ENCODE data around the gene SYNJ1. TPM values are rescaled to one million over a fixed set of nuclear protein-coding genes. Genes with fewer than 3 reads are reported as not detected.

The SYNJ1 gene
- total and polyA plus RNA-seq, 7 donors = 5.9 to 14.8 (median 10.8) TPM

DNA sequence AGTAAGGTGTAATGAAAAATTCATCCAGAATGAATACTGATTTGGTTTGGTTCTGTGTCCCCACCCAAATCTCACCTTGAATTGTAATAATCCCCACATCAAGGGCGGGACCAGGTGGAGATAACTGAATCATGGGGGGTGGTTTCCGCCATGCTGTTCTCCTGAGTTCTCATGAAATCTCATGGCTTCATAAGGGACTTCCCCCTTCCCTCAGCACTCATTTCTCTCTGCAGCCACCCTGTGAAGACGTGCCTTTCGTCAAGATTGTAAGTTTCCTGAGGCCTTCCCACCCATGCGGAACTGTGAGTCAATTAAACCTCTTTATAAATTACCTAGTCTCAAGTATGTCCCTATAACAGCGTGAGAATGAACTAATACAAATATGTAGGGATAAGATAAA lies 5.5 kb upstream of the SYNJ1 start:
- Histone ChIP-seq H3K4me3 (no peak overlapping the region), H3K4me1 (peaks cover 3% of the 10 kb centered on the region), H3K27me3 (ENCODE audit: insufficient read depth in 3 of 3, low read length in 2 of 3) (no peaks in the 10 kb centered on the region), H3K36me3 (ENCODE audit: insufficient read depth in 1 of 2, low read depth in 1 of 2) (peaks cover 0 to 59% of the 10 kb centered on the region in 2 donors), H3K27ac (no peak overlapping the region), H3K9me3 (no peaks in the 10 kb centered on the region)
- intact Hi-C loops (cut with DNase I) = no loop called here
- ATAC-seq (no peak), DNase-seq (no peak)
- 95 to 96% (median 95%) methylated on average over 6 of the region's 6 CpGs for WGBS, 3 donors
- TF ChIP-seq, protein P1, sequence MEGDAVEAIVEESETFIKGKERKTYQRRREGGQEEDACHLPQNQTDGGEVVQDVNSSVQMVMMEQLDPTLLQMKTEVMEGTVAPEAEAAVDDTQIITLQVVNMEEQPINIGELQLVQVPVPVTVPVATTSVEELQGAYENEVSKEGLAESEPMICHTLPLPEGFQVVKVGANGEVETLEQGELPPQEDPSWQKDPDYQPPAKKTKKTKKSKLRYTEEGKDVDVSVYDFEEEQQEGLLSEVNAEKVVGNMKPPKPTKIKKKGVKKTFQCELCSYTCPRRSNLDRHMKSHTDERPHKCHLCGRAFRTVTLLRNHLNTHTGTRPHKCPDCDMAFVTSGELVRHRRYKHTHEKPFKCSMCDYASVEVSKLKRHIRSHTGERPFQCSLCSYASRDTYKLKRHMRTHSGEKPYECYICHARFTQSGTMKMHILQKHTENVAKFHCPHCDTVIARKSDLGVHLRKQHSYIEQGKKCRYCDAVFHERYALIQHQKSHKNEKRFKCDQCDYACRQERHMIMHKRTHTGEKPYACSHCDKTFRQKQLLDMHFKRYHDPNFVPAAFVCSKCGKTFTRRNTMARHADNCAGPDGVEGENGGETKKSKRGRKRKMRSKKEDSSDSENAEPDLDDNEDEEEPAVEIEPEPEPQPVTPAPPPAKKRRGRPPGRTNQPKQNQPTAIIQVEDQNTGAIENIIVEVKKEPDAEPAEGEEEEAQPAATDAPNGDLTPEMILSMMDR (IDR thresholded peaks at IDR 0.05) = no peak

DNA sequence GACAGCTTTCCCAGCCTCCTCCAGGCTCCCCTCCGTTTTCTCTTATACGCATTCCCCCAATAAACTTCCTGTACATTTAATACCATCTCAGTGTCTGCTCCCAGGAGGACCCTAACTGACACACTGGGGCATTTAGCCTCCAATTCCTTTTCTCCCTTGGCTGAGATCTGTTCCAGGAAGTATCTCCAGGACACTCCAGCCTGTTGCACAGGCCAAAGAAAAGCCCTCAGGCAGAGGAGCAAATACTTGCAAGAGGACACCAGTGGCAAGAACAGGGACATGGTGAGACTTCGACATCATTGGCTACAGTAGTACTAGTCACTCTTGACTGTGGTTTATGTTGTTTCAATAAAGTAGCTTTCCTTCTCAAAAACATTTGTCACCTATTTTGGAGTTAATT lies 4.7 kb upstream of the SYNJ1 start:
- TF ChIP-seq, protein P1 (IDR thresholded peaks at IDR 0.05) = no peak
- peaks cover 4% of the 10 kb centered on the region for H3K4me1 ChIP-seq
- WGBS, 3 donors = 80 to 84% (median 80%) methylated on average over 3 of the region's 3 CpGs
- no peak overlapping the region for H3K4me3 ChIP-seq
- no peak for DNase-seq
- no peaks in the 10 kb centered on the region for H3K27me3 ChIP-seq (ENCODE audit: insufficient read depth in 3 of 3, low read length in 2 of 3)
- no peaks in the 10 kb centered on the region for H3K9me3 ChIP-seq
- H3K36me3 ChIP-seq (ENCODE audit: insufficient read depth in 1 of 2, low read depth in 1 of 2) = peaks cover 0 to 50% of the 10 kb centered on the region in 2 donors
- intact Hi-C loops (cut with DNase I) = no loop called here
- no peak for ATAC-seq
- no peak overlapping the region for H3K27ac ChIP-seq

DNA sequence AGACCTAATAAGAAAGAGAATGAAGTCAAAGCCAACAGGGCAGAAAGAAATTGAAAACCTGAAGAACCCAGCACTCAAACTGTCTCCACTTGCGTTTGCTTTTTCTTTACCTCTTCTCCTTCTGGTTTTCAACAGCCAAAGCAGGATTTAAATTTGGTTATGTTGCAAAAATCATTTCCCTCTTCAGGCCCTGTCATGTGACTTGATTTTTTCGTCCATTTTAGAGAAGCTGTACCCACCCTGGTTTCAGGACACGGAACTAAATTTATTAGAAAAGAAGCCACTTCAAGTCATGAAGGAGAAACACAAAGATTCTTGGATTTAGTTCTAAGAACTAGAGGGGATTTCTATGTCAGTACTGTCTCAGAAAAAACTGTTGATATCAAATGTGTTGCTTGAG lies 1.0 kb upstream of the SYNJ1 start:
- no peaks in the 10 kb centered on the region for H3K27me3 ChIP-seq (ENCODE audit: insufficient read depth in 3 of 3, low read length in 2 of 3)
- H3K9me3 ChIP-seq = no peaks in the 10 kb centered on the region
- H3K4me3 ChIP-seq = peak overlapping the region; percentile 96
- H3K4me1 ChIP-seq = peaks cover 12% of the 10 kb centered on the region
- WGBS, 3 donors = 62 to 67% (median 63%) methylated on average over 3 of the region's 3 CpGs
- H3K27ac ChIP-seq = peak overlapping the region; percentile 94
- ATAC-seq = no peak
- peaks cover 0 to 15% of the 10 kb centered on the region in 2 donors for H3K36me3 ChIP-seq (ENCODE audit: insufficient read depth in 1 of 2, low read depth in 1 of 2)
- intact Hi-C loops (cut with DNase I) = loop anchor here (2.0 to 5.0 kb wide), 2 partner anchors 38 to 42 kb away; partner anchors contain the start of gene PAXBP1 (in 1 of the 2)
- DNase-seq = no peak
- TF ChIP-seq, protein P1 (IDR thresholded peaks at IDR 0.05) = no peak

DNA sequence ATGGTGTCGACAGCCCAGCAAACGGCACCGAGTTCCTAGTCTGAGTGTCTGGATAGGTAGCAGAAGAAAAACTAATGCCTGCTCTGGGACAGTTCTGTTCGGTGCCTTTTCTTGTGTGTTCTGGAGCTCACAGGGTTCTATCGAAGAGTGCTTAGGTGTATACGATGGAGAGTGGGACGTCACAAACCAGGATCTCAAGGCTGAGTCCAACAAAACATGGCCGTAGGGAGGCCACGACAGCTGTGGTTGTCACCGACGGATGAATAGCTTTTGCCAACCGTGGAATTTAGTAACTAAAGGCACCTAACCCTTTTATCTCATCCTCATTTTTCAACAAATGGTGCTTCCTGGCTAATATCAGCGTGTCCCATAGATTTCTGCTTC lies 635 bp upstream of the SYNJ1 start:
- H3K27ac ChIP-seq = peak overlapping the region; percentile 94

More for the DNA sequence above, 635 bp upstream of the SYNJ1 start:
- intact Hi-C loops (cut with DNase I) = loop anchor here (2.0 to 5.0 kb wide), 2 partner anchors 39 to 42 kb away; partner anchors contain the start of gene PAXBP1 (in 1 of the 2)
- H3K4me3 ChIP-seq = peak overlapping the region; percentile 96
- H3K9me3 ChIP-seq = no peaks in the 10 kb centered on the region
- H3K36me3 ChIP-seq (ENCODE audit: insufficient read depth in 1 of 2, low read depth in 1 of 2) = peaks cover 0 to 12% of the 10 kb centered on the region in 2 donors
- ATAC-seq (peak in 3 of 4 donors; percentile 7 to 32 (median 24)), DNase-seq (no peak)
- TF ChIP-seq, protein P1 (IDR thresholded peaks at IDR 0.05) = no peak
- H3K4me1 ChIP-seq = peaks cover 12% of the 10 kb centered on the region
- 1 to 3% (median 3%) methylated on average over 13 of the region's 13 CpGs for WGBS, 3 donors
- no peaks in the 10 kb centered on the region for H3K27me3 ChIP-seq (ENCODE audit: insufficient read depth in 3 of 3, low read length in 2 of 3)

Measured in psoas muscle (tissue), 8 donors.